Fibroblast of skin of abdomen (primary cell): ENCODE data around the gene PTGER3.
"Not testable (repeated sequence)": the region's sequence is repeated elsewhere in the genome, so short reads cannot be mapped to it uniquely, and the experiment has no call there.

Experiments
- DNase-seq: peaks from one replicate; pipeline ENCODE4 v3.0.0-alpha.2; 2013

PTGER3 gene

DNA sequence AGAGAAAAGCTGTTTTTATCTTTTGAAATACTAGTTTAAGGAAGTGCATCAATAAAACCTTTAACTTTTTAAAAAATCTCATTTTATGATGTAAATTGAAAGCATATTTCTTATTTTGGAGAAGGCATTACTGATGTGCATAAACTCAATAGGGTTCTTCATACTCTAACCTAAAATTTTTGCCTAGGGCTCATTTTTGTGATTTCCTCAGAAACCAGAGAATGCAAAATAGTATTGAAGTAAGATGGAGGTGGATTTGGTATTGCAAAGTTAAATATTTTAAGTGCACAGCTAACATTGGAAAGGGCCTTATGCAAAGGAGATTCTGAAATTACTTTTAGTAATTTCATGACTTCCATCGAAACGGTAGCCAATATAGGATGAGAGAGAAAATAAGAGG, 101.9 kb downstream of the PTGER3 start:
- DNase-seq = no peak

DNA sequence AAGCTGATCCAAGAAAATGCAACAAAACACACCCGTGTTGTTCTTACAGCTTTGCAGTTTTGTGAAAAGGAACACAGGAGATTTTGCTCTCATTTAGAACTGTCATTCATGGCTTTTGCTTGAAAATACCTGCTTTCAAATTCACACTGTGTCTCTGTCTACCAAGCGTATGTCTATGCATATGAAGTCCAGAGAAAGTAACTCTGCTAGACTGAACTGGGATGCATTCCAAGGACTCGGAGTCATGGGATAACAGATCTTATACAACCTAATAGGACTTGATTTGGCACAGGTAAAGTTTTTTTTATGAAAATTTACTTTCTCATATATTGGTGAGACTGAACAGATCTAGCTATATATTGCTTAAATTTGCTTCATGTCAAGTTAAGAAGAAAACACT, 102.4 kb downstream of the PTGER3 start:
- DNase-seq = no peak

DNA sequence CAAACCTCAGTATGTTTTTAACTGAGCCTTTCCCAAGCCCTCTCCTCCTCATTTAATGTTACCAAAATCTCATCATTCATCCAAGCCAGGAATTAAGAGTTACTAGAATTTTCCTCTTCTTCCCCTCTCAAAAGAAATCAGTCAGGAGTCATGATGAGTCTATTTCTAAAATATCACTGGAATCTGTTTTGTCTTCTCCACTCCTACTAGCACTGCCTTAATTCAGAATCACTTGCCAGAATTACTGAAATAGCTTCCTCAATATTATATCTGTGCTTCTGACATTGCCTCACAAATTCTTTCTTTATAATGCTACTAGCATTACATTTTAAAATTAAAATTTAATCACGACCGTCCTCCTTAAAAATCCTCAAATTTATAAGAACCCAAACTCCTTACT, 106.1 kb downstream of the PTGER3 start:
- peak; percentile 1 for DNase-seq

DNA sequence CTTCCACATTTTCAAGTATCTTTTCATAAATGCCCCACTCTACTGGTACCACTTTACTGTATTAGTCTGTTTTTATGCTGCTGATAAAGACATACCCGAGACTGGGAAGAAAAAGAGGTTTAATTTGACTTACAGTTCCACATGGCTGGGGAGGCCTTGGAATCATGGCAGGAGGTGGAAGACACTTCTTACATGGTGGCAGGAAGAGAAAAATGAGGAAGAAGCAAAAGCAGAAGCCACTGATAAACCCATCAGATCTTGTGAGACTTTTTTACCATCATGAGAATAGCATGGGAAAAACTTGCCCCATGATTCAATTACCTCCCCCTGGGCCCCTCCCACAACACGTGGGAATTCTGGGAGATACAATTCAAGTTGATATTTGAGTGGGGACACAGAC, 107.2 kb downstream of the PTGER3 start:
- DNase-seq = not testable (repeated sequence)

DNA sequence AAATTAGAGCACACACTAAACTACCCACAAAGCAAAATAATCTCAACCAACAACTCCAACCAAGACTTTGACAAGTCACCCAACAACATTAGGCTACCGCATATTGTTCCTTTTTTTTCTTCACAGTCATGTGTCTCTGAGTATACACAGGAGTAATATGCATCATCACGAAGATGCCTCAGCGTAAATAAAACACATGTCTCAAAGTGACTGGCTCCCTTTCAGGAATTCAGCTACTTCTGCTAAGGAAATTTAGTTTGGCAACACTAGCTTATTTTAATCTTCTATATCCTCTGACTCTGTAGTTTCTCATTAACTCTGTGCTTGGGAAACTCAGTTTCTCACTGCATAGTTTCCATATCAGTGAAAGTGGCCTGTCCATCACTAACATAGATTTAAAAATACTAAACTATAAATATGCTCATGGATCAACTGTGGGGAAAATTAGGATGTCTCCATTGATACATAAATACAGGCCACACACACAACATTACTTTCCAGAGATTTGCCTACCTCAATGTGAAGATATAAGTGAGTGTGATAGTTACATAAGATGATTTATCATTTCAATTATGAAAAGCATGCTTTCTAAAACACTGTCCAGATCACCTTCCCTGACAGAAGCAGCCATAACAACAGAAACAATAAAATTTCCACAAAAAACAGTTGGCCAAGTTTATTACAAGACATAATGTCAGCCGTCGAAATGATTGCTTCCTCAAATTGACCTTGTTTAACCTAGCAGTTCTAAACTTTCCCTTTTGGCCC, 113.2 kb downstream of the PTGER3 start:
- peak; percentile 2 for DNase-seq

DNA sequence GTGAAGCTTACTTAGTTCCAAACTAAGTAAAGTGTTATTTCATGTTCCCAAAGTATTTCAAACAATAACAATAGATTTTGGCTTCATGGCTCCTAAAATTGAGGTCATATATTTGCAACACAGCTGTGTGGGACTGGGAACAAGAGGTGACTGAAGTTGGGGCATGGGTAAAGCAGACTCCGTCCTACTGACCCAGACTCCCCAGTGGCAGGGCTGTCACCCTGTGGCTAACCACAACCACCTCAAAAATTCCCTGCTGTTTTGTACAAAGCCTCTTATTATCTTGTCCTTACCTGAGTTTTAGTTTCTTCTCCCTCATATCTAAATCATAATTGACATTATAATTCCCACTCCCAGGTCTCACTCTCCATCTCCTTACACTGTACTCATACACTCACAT, 117.6 kb downstream of the PTGER3 start:
- DNase-seq = no peak

DNA sequence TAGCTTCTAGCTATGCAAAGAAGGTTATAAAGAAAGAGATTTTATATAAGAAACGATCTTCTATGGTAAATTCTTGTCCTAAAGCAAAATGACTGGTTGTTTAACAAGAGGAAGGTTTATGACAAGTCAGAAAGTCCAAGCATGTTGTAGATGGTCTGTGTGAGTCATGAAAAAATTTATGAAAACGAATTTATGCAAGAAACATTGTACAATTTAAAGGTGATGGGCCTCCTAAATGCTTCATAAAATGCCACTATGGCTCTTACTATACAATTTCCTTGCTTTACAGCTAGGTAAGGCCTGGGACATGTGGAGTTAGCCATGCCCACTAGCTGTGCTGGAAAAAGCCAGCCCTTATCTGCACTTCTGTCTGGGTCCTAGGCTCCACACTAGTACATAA, 125.4 kb downstream of the PTGER3 start:
- no peak for DNase-seq
